K562 (cell line): ENCODE data around the gene DIP2C. TPM values are rescaled to one million over a fixed set of nuclear protein-coding genes. Genes with fewer than 3 reads are reported as not detected.

Experiments
- ATAC-seq: fragments of 200-7000 bp; cut with Tn5 transposase; 3 replicates; pipeline ENCODE4 v1.9.1; 2020; ENCODE audit warnings: moderate library complexity
- BruUV-seq: library from RNA; stranded (reverse); fragments of 400-500 nt; replicated peaks from 2 replicates; lab custom pipeline; 2021; lab: Mats Ljungman, UMichigan
- CTCF ChIA-PET: fragments of 300-600 bp; formaldehyde crosslinking; extraction: SDS; loops from one replicate; lab custom pipeline; 2021; ENCODE audit warnings: low intra/inter-chr PET ratio; lab: Yijun Ruan, JAX
- POLR2A ChIA-PET: fragments of 300-600, 350-650 bp; sonication (Branson Sonifier 250); formaldehyde crosslinking; extraction: SDS; loops from one replicate; lab custom pipeline; 2021; ENCODE audit warnings: antibody characterized with exemption, inconsistent platforms; lab: Yijun Ruan, JAX
- DNase-seq, 4 experiments: peaks; one replicate each; pipeline versions ENCODE4 v3.0.0 to v3.0.0-alpha.2; 2011 to 2018; ENCODE audit warnings: low spot score in 3 of 4, mixed read lengths in 3 of 4; ENCODE audit errors: extremely low read depth in 1 of 4
- FAIRE-seq: peaks from 2 replicates; lab custom pipeline; 2011; peaks lifted over from hg19 to GRCh38; lab: Jason Lieb, UNC
- H2AFZ ChIP-seq: 2 replicates; pipeline ENCODE4 v1.6.0; 2011; ENCODE audit warnings: low read depth, low read length, control low read depth, inconsistent platforms
- H3K27ac ChIP-seq: fragments of 200-600 bp; 3 replicates; pipeline ENCODE4 v1.8.0; 2011; ENCODE audit warnings: low read depth, mild to moderate bottlenecking, control low read depth, inconsistent platforms, low read length, moderate library complexity, mixed read lengths; ENCODE audit errors: extremely low read depth
- H3K27me3 ChIP-seq, 2 experiments: fragments of 300-600 bp in 1 of 2; 2 replicates in 1 of 2; 3 replicates in 1 of 2; pipeline versions ENCODE4 v1.6.0 to v1.8.0; 2011; ENCODE audit warnings: inconsistent platforms in 2 of 2, low read length in 2 of 2, mild to moderate bottlenecking in 1 of 2, mixed read lengths in 1 of 2, moderate library complexity in 1 of 2; ENCODE audit not compliant: control insufficient read depth in 2 of 2, insufficient read depth in 2 of 2
- H3K36me3 ChIP-seq: fragments of 300-600 bp; 3 replicates; pipeline ENCODE4 v1.8.0; 2011; ENCODE audit warnings: mild to moderate bottlenecking, low read length, inconsistent platforms; ENCODE audit not compliant: control insufficient read depth, insufficient read depth
- H3K4me1 ChIP-seq, 2 experiments: fragments of 200-600 bp in 1 of 2; replicated peaks in 1 of 2; 2 replicates in 1 of 2; 3 replicates in 1 of 2; pipeline versions ENCODE4 v1.5.1 to v1.8.0; 2011; ENCODE audit warnings: inconsistent platforms in 2 of 2, low read length in 2 of 2, mild to moderate bottlenecking in 1 of 2, mixed read lengths in 1 of 2, moderate library complexity in 1 of 2; ENCODE audit not compliant: control insufficient read depth in 2 of 2, insufficient read depth in 2 of 2
- H3K4me2 ChIP-seq: 2 replicates; pipeline ENCODE4 v1.6.1; 2011; ENCODE audit warnings: low read length, control low read depth, inconsistent platforms, mixed read lengths; ENCODE audit not compliant: insufficient read depth
- H3K4me3 ChIP-seq: fragments of 200-600 bp; sonication (generic), shearing (Covaris generic); 2 replicates; pipeline ENCODE4 v1.5.1; 2016; ENCODE audit warnings: control low read depth, inconsistent platforms
- H3K79me2 ChIP-seq: fragments of 200-600 bp; 3 replicates; pipeline ENCODE4 v1.8.0; 2011; ENCODE audit warnings: low read length, inconsistent platforms; ENCODE audit not compliant: control insufficient read depth, insufficient read depth
- H3K9ac ChIP-seq, 2 experiments: 2 replicates each; pipeline versions ENCODE4 v1.6.0 to v1.6.1; 2011; ENCODE audit warnings: low read depth in 2 of 2, low read length in 2 of 2, control low read depth in 1 of 2, inconsistent platforms in 1 of 2, mild to moderate bottlenecking in 1 of 2, mixed read lengths in 1 of 2; ENCODE audit not compliant: insufficient read depth in 1 of 2
- H3K9me1 ChIP-seq: one replicate; pipeline ENCODE4 v1.6.0; 2011; ENCODE audit warnings: inconsistent platforms, mild to moderate bottlenecking, low read length, moderate library complexity; ENCODE audit not compliant: control insufficient read depth, insufficient read depth
- H3K9me3 ChIP-seq: replicated peaks from 2 replicates; pipeline ENCODE4 v1.5.1; 2011; ENCODE audit warnings: low read depth, low read length, inconsistent platforms; ENCODE audit not compliant: control insufficient read depth, insufficient read depth
- H4K20me1 ChIP-seq: replicated peaks from 2 replicates; pipeline ENCODE4 v1.6.1; 2011; ENCODE audit warnings: low read length, inconsistent platforms, mixed read lengths; ENCODE audit not compliant: control insufficient read depth, insufficient read depth
- ARID1B ChIP-seq: fragments of 450-650 bp; IDR thresholded peaks from 2 replicates; pipeline ENCODE4 v1.6.1; 2016; ENCODE audit warnings: antibody characterized with exemption, mild to moderate bottlenecking, inconsistent platforms
- CCAR2 ChIP-seq: fragments of 200-400 bp; formaldehyde crosslinking; IDR thresholded peaks from 2 replicates; pipeline ENCODE4 v1.6.1; 2017; ENCODE audit warnings: mild to moderate bottlenecking, low read depth, low read length
- CHD2 ChIP-seq: IDR thresholded peaks from 2 replicates; pipeline ENCODE4 v1.6.1; 2011; ENCODE audit warnings: low read depth, low read length
- CREB3 ChIP-seq: fragments of 450-650 bp; conservative IDR thresholded peaks from 2 replicates; pipeline ENCODE4 v1.6.1; 2016; ENCODE audit warnings: missing genetic modification characterization, low read depth, mild to moderate bottlenecking, missing compliant biosample characterization, moderate library complexity
- DDX20 ChIP-seq: fragments of 450-650 bp; IDR thresholded peaks from 2 replicates; pipeline ENCODE4 v1.6.1; 2016; ENCODE audit warnings: missing genetic modification characterization, low read depth, mild to moderate bottlenecking, missing compliant biosample characterization, moderate library complexity
- IRF1 ChIP-seq: sonication (generic); formaldehyde crosslinking; IDR thresholded peaks from 2 replicates; pipeline ENCODE4 v1.8.0; 2022; ENCODE audit warnings: missing genetic modification reagents, mild to moderate bottlenecking, borderline replicate concordance
- PHB ChIP-seq: fragments of 250-450 bp; sonication (Bioruptor Pico); IDR thresholded peaks from 2 replicates; pipeline ENCODE4 v1.5.0; 2021
- POLR2AphosphoS5 ChIP-seq: IDR thresholded peaks from 2 replicates; pipeline ENCODE4 v1.6.1; 2011; ENCODE audit warnings: mild to moderate bottlenecking, low read depth, low read length, moderate library complexity; ENCODE audit not compliant: control insufficient read depth, insufficient read depth
- XRCC5 ChIP-seq: fragments of 200-400 bp; formaldehyde crosslinking; IDR thresholded peaks from 2 replicates; pipeline ENCODE4 v1.6.1; 2017; ENCODE audit warnings: low read depth, mild to moderate bottlenecking, low read length
- ZFP1 ChIP-seq: fragments of 450-650 bp; formaldehyde crosslinking; IDR thresholded peaks from 2 replicates; pipeline ENCODE4 v1.4.0; 2020; ENCODE audit warnings: mild to moderate bottlenecking, mixed read lengths
- ZNF239 ChIP-seq: fragments of 250-450 bp; sonication (Bioruptor Pico); IDR thresholded peaks from 2 replicates; pipeline ENCODE4 v1.4.0; 2020; ENCODE audit warnings: mild to moderate bottlenecking
- ZNF3 ChIP-seq: fragments of 250-450 bp; sonication (Bioruptor Pico); IDR thresholded peaks from 2 replicates; pipeline ENCODE4 v1.5.0; 2021; ENCODE audit warnings: mild to moderate bottlenecking, moderate library complexity
- ZNF584 ChIP-seq: fragments of 200-800 bp; sonication (Bioruptor generic); IDR thresholded peaks from 2 replicates; pipeline ENCODE4 v1.6.1; 2016; ENCODE audit warnings: low read depth, mild to moderate bottlenecking, missing genetic modification characterization, missing compliant biosample characterization
- ZNF740 ChIP-seq, 3 experiments: fragments of 200-800 bp in 1 of 3; sonication (Bioruptor generic) in 1 of 3; sonication (generic) in 1 of 3; formaldehyde crosslinking in 1 of 3; IDR thresholded peaks; 2 replicates each; pipeline versions ENCODE4 v1.6.1 to v1.8.0; 2016 to 2022; ENCODE audit warnings: mild to moderate bottlenecking in 2 of 3, missing compliant biosample characterization in 2 of 3, missing genetic modification characterization in 2 of 3, missing genetic modification reagents in 1 of 3
- ZNF830 ChIP-seq: fragments of 250-450 bp; sonication (Bioruptor Pico); IDR thresholded peaks from 2 replicates; pipeline ENCODE4 v1.5.0; 2021; ENCODE audit warnings: mild to moderate bottlenecking
- WGBS: fragments of 100-300 bp; shearing (Covaris generic); methylation state at CpG from one replicate; pipeline ENCODE4 v1.1.6; 2016; ENCODE audit warnings: low coverage, mixed read lengths; ENCODE audit not compliant: insufficient coverage; ENCODE audit errors: missing lambda C conversion rate; 5-methylcytosine and 5-hydroxymethylcytosine counted together
- in situ Hi-C: fragments of 300-500 bp; cut with MboI; formaldehyde crosslinking; loops from 4 replicates; pipeline ENCODE4 v1.15.0; 2018; ENCODE audit warnings: inconsistent platforms, mixed read lengths
- intact Hi-C: fragments of 100-400 bp; cut with micrococcal nuclease; formaldehyde crosslinking; loops from 2 replicates; pipeline ENCODE4 v1.14.2; 2022
- polyA plus RNA-seq, 8 experiments: library from polyadenylated mRNA; depleted of rRNA in 4 of 8; stranded (reverse) in 5 of 8; unstranded in 3 of 8; fragments of >200 nt; fragmentation: Nextera tagmentation in 2 of 8; fragmentation: Illumina TruSeq in 1 of 8; extraction: Ambion mirVana in 2 of 8; extraction: Trizol in 1 of 8; gene quantifications; 2 replicates each; pipeline versions ENCODE4 v1.2.1 to v1.2.3, GENCODE V29; 2011 to 2014; ENCODE audit warnings: inconsistent platforms in 1 of 8, missing spikeins in 1 of 8
- total RNA-seq, 7 experiments: library from RNA; depleted of rRNA in 6 of 7; stranded (reverse); fragments of >200 nt in 6 of 7; fragmentation: Illumina TruSeq in 2 of 7; extraction: Trizol in 2 of 7; gene quantifications; 2 replicates each; pipeline versions ENCODE4 v1.2.1 to v1.2.3, GENCODE V29; 2011 to 2021; ENCODE audit warnings: low replicate concordance in 1 of 7

Gene DIP2C
- total and polyA plus RNA-seq, 9 of the 15 experiments (the other 6 are each of a cell fraction or from before 2014, with no cell fraction given) = 0.01 TPM; not detected in 8

GRCh38 chr10:378930-379704 lies 310.4 kb downstream of the DIP2C start:
- no peak overlapping the region for H3K4me3 ChIP-seq
- intact Hi-C loops (no loop called here), in situ Hi-C loops (no loop called here)
- no TSS peak for BruUV-seq
- H3K27ac ChIP-seq = no peak overlapping the region
- ChIA-PET POLR2A (no interaction called here), CTCF (no interaction called here)
- no peaks in the 10 kb centered on the region for H3K9me1 ChIP-seq
- TF ChIP-seq ZNF584 (no peak), ZNF3 (CRISPR knock-in tag) (no peak), ZNF830 (CRISPR knock-in tag) (no peak), DDX20 (no peak), ZNF239 (no peak), PHB (CRISPR knock-in tag) (no peak), ZNF740 (CRISPR knock-in tag; IDR thresholded peaks at IDR 0.05) (no peak), ZNF740 (tag; IDR thresholded peaks at IDR 0.05) (no peak), ARID1B (no peak), POLR2AphosphoS5 (no peak), CHD2 (no peak), IRF1 (CRISPR knock-in tag) (no peak), ZFP1 (CRISPR knock-in tag) (no peak), XRCC5 (no peak), CCAR2 (no peak), CREB3 (tag) (no peak)
- no peaks in the 10 kb centered on the region for H4K20me1 ChIP-seq
- no peaks in the 10 kb centered on the region for H3K36me3 ChIP-seq
- no peak for DNase-seq
- 0 out of 5 replicates have a peak, but pooled peaks cover 0 to 2% of the 10 kb centered on the region in 2 experiments for H3K4me1 ChIP-seq
- no peak for ATAC-seq
- no peak for FAIRE-seq
- no peak overlapping the region for H3K4me2 ChIP-seq
- H3K27me3 ChIP-seq = peaks cover 36 to 52% of the 10 kb centered on the region in 2 experiments
- H3K79me2 ChIP-seq = no peaks in the 10 kb centered on the region
- H3K9me3 ChIP-seq = no peaks in the 10 kb centered on the region; the same call in 1 of the 2 replicates
- H2AFZ ChIP-seq = no peak overlapping the region
- H3K9ac ChIP-seq = no peak overlapping the region
- 3% methylated on average over 9 of the region's 16 CpGs for WGBS
